GM18868 (cell line): ENCODE results near the gene SNTG2.

Experiments
- ATAC-seq: cut with Tn5 transposase; IDR thresholded peaks from one replicate; pipeline ENCODE4 v1.9.1; 2021; ENCODE audit warnings: mild to moderate bottlenecking, moderate library complexity; ENCODE audit not compliant: unreplicated experiment

The SNTG2 gene

GRCh38 chr2:1170241-1170640, 219.6 kb downstream of the SNTG2 start:
- ATAC-seq, result no peak

GRCh38 chr2:1170711-1171110, 220.1 kb downstream of the SNTG2 start:
- no peak for ATAC-seq

GRCh38 chr2:1173528-1173927, 222.9 kb downstream of the SNTG2 start:
- no peak for ATAC-seq

GRCh38 chr2:1181893-1182292, 231.2 kb downstream of the SNTG2 start:
- no peak for ATAC-seq

GRCh38 chr2:1183300-1183699, 232.7 kb downstream of the SNTG2 start:
- ATAC-seq, result no peak

- no peak for ATAC-seq
Measured at GRCh38 chr2:1186421-1186820, 235.8 kb downstream of the SNTG2 start.

- ATAC-seq, result no peak
Measured at GRCh38 chr2:1187189-1187588, 236.5 kb downstream of the SNTG2 start.

GRCh38 chr2:1192121-1192520, 241.5 kb downstream of the SNTG2 start:
- ATAC-seq, result no peak

- ATAC-seq, result no peak
Measured at GRCh38 chr2:1193801-1194200, 243.2 kb downstream of the SNTG2 start.

GRCh38 chr2:1203772-1204171, 253.1 kb downstream of the SNTG2 start:
- ATAC-seq, result no peak

- ATAC-seq, result no peak
Measured at GRCh38 chr2:1205853-1206252, 255.2 kb downstream of the SNTG2 start.

GRCh38 chr2:1207962-1208510, 257.4 kb downstream of the SNTG2 start:
- no peak for ATAC-seq

GRCh38 chr2:1208522-1208921, 257.9 kb downstream of the SNTG2 start:
- ATAC-seq, result no peak

GRCh38 chr2:1209246-1209645, 258.6 kb downstream of the SNTG2 start:
- no peak for ATAC-seq

GRCh38 chr2:1209761-1210160, 259.1 kb downstream of the SNTG2 start:
- ATAC-seq, result no peak

GRCh38 chr2:1210352-1210751, 259.7 kb downstream of the SNTG2 start:
- ATAC-seq, result no peak

- ATAC-seq, result no peak
Measured at GRCh38 chr2:1219901-1220573, 269.4 kb downstream of the SNTG2 start.

GRCh38 chr2:1222056-1222455, 271.4 kb downstream of the SNTG2 start:
- no peak for ATAC-seq

- no peak for ATAC-seq
Measured at GRCh38 chr2:1223791-1224190, 273.1 kb downstream of the SNTG2 start.

GRCh38 chr2:1224901-1225300, 274.3 kb downstream of the SNTG2 start:
- no peak for ATAC-seq

- no peak for ATAC-seq
Measured at GRCh38 chr2:1226766-1227165, 276.1 kb downstream of the SNTG2 start.

GRCh38 chr2:1227274-1227900, 276.7 kb downstream of the SNTG2 start:
- no peak for ATAC-seq
